Panc1 (cell line): ENCODE data around the gene RPS6KL1.

ENCODE experiments used
- CTCF ChIP-seq: fragments of 450-650 bp; IDR thresholded peaks from 2 replicates; pipeline ENCODE4 v1.5.1; 2017; ENCODE audit warnings: mild to moderate bottlenecking
- POLR2AphosphoS5 ChIP-seq: IDR thresholded peaks from 2 replicates; pipeline ENCODE4 v1.6.1; 2012; ENCODE audit warnings: mild to moderate bottlenecking, low read depth, low read length, moderate library complexity
- REST ChIP-seq, 2 experiments: IDR thresholded peaks; 2 replicates each; pipeline ENCODE4 v1.6.1; 2011 to 2012; ENCODE audit warnings: low read depth in 2 of 2, control low read depth in 1 of 2, low read length in 1 of 2, mild to moderate bottlenecking in 1 of 2, moderate library complexity in 1 of 2; ENCODE audit not compliant: insufficient read depth in 1 of 2
- SIN3A ChIP-seq: IDR thresholded peaks from 2 replicates; pipeline ENCODE4 v1.6.1; 2012; ENCODE audit warnings: low read depth, mild to moderate bottlenecking, low read length, moderate library complexity, borderline replicate concordance; ENCODE audit not compliant: insufficient read depth
- TCF7L2 ChIP-seq: IDR thresholded peaks from 2 replicates; pipeline ENCODE4 v1.6.1; 2011; ENCODE audit warnings: mild to moderate bottlenecking, low read depth, low read length, inconsistent platforms

- TF ChIP-seq POLR2AphosphoS5 (no peak), CTCF (no peak), SIN3A (no peak), REST (IDR thresholded peaks at IDR 0.05; ENCODE audit: insufficient read depth in 1 of 2, low read depth in 2 of 2, low read length in 1 of 2) (no peak), TCF7L2 (no peak)
Measured at GRCh38 chr14:74897642-74898041, 25.4 kb downstream of the RPS6KL1 start.
